ENCODE data around the gene MACROD1. TPM values are rescaled to one million over a fixed set of nuclear protein-coding genes. Genes with fewer than 3 reads are reported as not detected.

Gene MACROD1
- total RNA-seq, 2 donors from 2014 or later, result 24.7 to 65.4 TPM

GRCh38 chr11:63997104-63997700 is 168.7 kb downstream of the MACROD1 start:
- DNase-seq (no peak), ATAC-seq (no peak)
- peaks cover 8 to 9% of the 10 kb centered on the region in 2 donors for H3K36me3 ChIP-seq (replicated peaks in 1 of 2; ENCODE audit: insufficient read depth in 1 of 2, low read depth in 2 of 2)
- H3K27ac ChIP-seq, result no peak overlapping the region
- no peaks in the 10 kb centered on the region for H3K9me3 ChIP-seq
- H3K27me3 ChIP-seq, result no peaks in the 10 kb centered on the region
- intact Hi-C loops (cut with DNase I), result no loop called here
- no peak overlapping the region for H3K4me3 ChIP-seq
- peaks cover 22% of the 10 kb centered on the region for H3K4me1 ChIP-seq
- WGBS, 2 donors, result 86 to 94% methylated on average over 6 to 26 of the region's 27 CpGs
- no peak for TF ChIP-seq POLR2A (IDR thresholded peaks at IDR 0.05)
- no peak for TF ChIP-seq CTCF (IDR thresholded peaks at IDR 0.05)

- H3K9me3 ChIP-seq, result no peaks in the 10 kb centered on the region
- TF ChIP-seq POLR2A (IDR thresholded peaks at IDR 0.05) (no peak), CTCF (IDR thresholded peaks at IDR 0.05) (no peak)
- peaks cover 8 to 10% of the 10 kb centered on the region in 2 donors for H3K36me3 ChIP-seq (replicated peaks in 1 of 2; ENCODE audit: insufficient read depth in 1 of 2, low read depth in 2 of 2)
- H3K4me1 ChIP-seq, result peaks cover 20% of the 10 kb centered on the region
- intact Hi-C loops (cut with DNase I), result no loop called here
- 83 to 86% methylated on average over 10 to 18 of the region's 18 CpGs for WGBS, 2 donors
- no peak for DNase-seq
- no peak overlapping the region for H3K4me3 ChIP-seq
- H3K27ac ChIP-seq, result no peak overlapping the region
- no peaks in the 10 kb centered on the region for H3K27me3 ChIP-seq
- ATAC-seq, result no peak
Measured at GRCh38 chr11:63996512-63996911, 169.4 kb downstream of the MACROD1 start.

GRCh38 chr11:63993993-63994392 is 171.9 kb downstream of the MACROD1 start:
- Histone ChIP-seq H3K36me3 (replicated peaks in 1 of 2; ENCODE audit: insufficient read depth in 1 of 2, low read depth in 2 of 2) (peaks cover 8 to 13% of the 10 kb centered on the region in 2 donors), H3K27me3 (no peaks in the 10 kb centered on the region), H3K27ac (no peak overlapping the region), H3K9me3 (no peaks in the 10 kb centered on the region), H3K4me1 (no peaks in the 10 kb centered on the region), H3K4me3 (no peak overlapping the region)
- ATAC-seq, result no peak
- intact Hi-C loops (cut with DNase I), result no loop called here
- 80 to 84% methylated on average over 6 of the region's 6 CpGs for WGBS, 2 donors
- DNase-seq, result no peak
- no peak for TF ChIP-seq CTCF (IDR thresholded peaks at IDR 0.05)
- TF ChIP-seq POLR2A (IDR thresholded peaks at IDR 0.05), result no peak

GRCh38 chr11:63993100-63993499 is 172.8 kb downstream of the MACROD1 start:
- TF ChIP-seq CTCF (IDR thresholded peaks at IDR 0.05) (no peak), POLR2A (IDR thresholded peaks at IDR 0.05) (no peak)

GRCh38 chr11:63991558-63991957 is 174.4 kb downstream of the MACROD1 start:
- Histone ChIP-seq H3K4me3 (no peak overlapping the region), H3K27ac (no peak overlapping the region), H3K9me3 (no peaks in the 10 kb centered on the region), H3K4me1 (peaks cover 10% of the 10 kb centered on the region), H3K36me3 (replicated peaks in 1 of 2; ENCODE audit: insufficient read depth in 1 of 2, low read depth in 2 of 2) (peaks cover 0 to 5% of the 10 kb centered on the region in 2 donors), H3K27me3 (no peaks in the 10 kb centered on the region)
- intact Hi-C loops (cut with DNase I), result no loop called here
- TF ChIP-seq CTCF (IDR thresholded peaks at IDR 0.05) (no peak), POLR2A (IDR thresholded peaks at IDR 0.05) (no peak)
- WGBS, 2 donors, result 84 to 97% methylated on average over 6 to 10 of the region's 10 CpGs
- ATAC-seq, result no peak
- no peak for DNase-seq

More at GRCh38 chr11:63993100-63993499, 172.8 kb downstream of the MACROD1 start:
- Histone ChIP-seq H3K36me3 (replicated peaks in 1 of 2; ENCODE audit: insufficient read depth in 1 of 2, low read depth in 2 of 2) (peaks cover 8 to 13% of the 10 kb centered on the region in 2 donors), H3K4me1 (no peaks in the 10 kb centered on the region), H3K27ac (no peak overlapping the region), H3K4me3 (no peak overlapping the region), H3K9me3 (no peaks in the 10 kb centered on the region), H3K27me3 (no peaks in the 10 kb centered on the region)
- DNase-seq (no peak), ATAC-seq (no peak)
- intact Hi-C loops (cut with DNase I), result no loop called here
- 78 to 92% methylated on average over 5 of the region's 5 CpGs for WGBS, 2 donors
